ENCODE results near the gene CHCHD6. TPM values are rescaled to one million over a fixed set of nuclear protein-coding genes. Genes with fewer than 3 reads are reported as not detected.

The CHCHD6 gene
- total RNA-seq, 1 experiment from 2014 or later: 36.3 TPM

- BruUV-seq (replicated peaks): no TSS peak
- CTCF ChIA-PET: no interaction called here
- POLR2A ChIA-PET: no interaction called here
- ATAC-seq (peak; percentile 18), DNase-seq (ENCODE audit: low read depth, low spot score) (no peak)
- H3K27ac ChIP-seq (ENCODE audit: low read depth, low read length): peak overlapping the region; percentile 67; the same call in 1 of the 2 replicates
- intact Hi-C loops (cut with micrococcal nuclease): loop anchor here (5.0 to 10.0 kb wide), 2 partner anchors 318 to 471 kb away; no protein-coding TSS in a partner anchor
- no peaks in the 10 kb centered on the region for H3K27me3 ChIP-seq (ENCODE audit: insufficient read depth, low read length)
- H3K79me2 ChIP-seq (ENCODE audit: insufficient read depth, low read length): peaks cover 40% of the 10 kb centered on the region
- peak overlapping the region; percentile 72 for H3K9ac ChIP-seq (ENCODE audit: low read length)
- RAD21 ChIA-PET (ENCODE audit: low non-redundant PET in 1 of 2, low total read pairs in 2 of 2, uncharacterized antibody in 2 of 2, unreplicated experiment in 2 of 2): no interaction called here
- no peaks in the 10 kb centered on the region for H3K9me3 ChIP-seq (ENCODE audit: control insufficient read depth in 1 of 2, insufficient read depth in 1 of 2, low read depth in 1 of 2, low read length in 2 of 2)
- peak; percentile 77 for TF ChIP-seq ZFX (IDR thresholded peaks at IDR 0.05)
- no peak for TF ChIP-seq CTCF (IDR thresholded peaks at IDR 0.05 in 2 of 3, conservative IDR thresholded peaks at IDR 0.05 in 1 of 3; ENCODE audit: borderline replicate concordance in 1 of 3, insufficient read depth in 1 of 3, low read depth in 2 of 3, low read length in 2 of 3)
- no peaks in the 10 kb centered on the region for H3K9me2 ChIP-seq (ENCODE audit: insufficient read depth)
- H3K36me3 ChIP-seq (ENCODE audit: control insufficient read depth in 1 of 2, insufficient read depth in 2 of 2, low read length in 2 of 2): no peaks in the 10 kb centered on the region
- peaks cover 2 to 19% of the 10 kb centered on the region in 2 experiments; a peak in 3 of 4 replicates for H3K4me1 ChIP-seq (ENCODE audit: control insufficient read depth in 1 of 2, insufficient read depth in 2 of 2, low read length in 2 of 2)
- no peak overlapping the region for H2AFZ ChIP-seq (ENCODE audit: low read depth, low read length, poor library complexity, severe bottlenecking)
- H3K4me2 ChIP-seq (ENCODE audit: low read length): peak overlapping the region; percentile 88
- peak overlapping the region; percentile 67 to 74 for H3K4me3 ChIP-seq (replicated peaks in 1 of 2; ENCODE audit: low read depth in 1 of 2, low read length in 2 of 2)
- no peaks in the 10 kb centered on the region for H4K20me1 ChIP-seq (ENCODE audit: insufficient read depth)
Measured at GRCh38 chr3:126983653-126984390, 279.8 kb downstream of the CHCHD6 start.

GRCh38 chr3:126984391-126985131 is 280.5 kb downstream of the CHCHD6 start:
- POLR2A ChIA-PET: no interaction called here
- CTCF ChIA-PET: no interaction called here
- RAD21 ChIA-PET (ENCODE audit: low non-redundant PET in 1 of 2, low total read pairs in 2 of 2, uncharacterized antibody in 2 of 2, unreplicated experiment in 2 of 2): no interaction called here
- Histone ChIP-seq H4K20me1 (ENCODE audit: insufficient read depth) (no peaks in the 10 kb centered on the region), H3K4me3 (replicated peaks in 1 of 2; ENCODE audit: low read depth in 1 of 2, low read length in 2 of 2) (peak overlapping the region; percentile 67 to 74), H3K27me3 (ENCODE audit: insufficient read depth, low read length) (no peaks in the 10 kb centered on the region), H3K79me2 (ENCODE audit: insufficient read depth, low read length) (peaks cover 44% of the 10 kb centered on the region), H3K9me2 (ENCODE audit: insufficient read depth) (no peaks in the 10 kb centered on the region), H2AFZ (ENCODE audit: low read depth, low read length, poor library complexity, severe bottlenecking) (no peak overlapping the region), H3K9me3 (ENCODE audit: control insufficient read depth in 1 of 2, insufficient read depth in 1 of 2, low read depth in 1 of 2, low read length in 2 of 2) (no peaks in the 10 kb centered on the region), H3K9ac (ENCODE audit: low read length) (peak overlapping the region; percentile 72), H3K4me1 (ENCODE audit: control insufficient read depth in 1 of 2, insufficient read depth in 2 of 2, low read length in 2 of 2) (peaks cover 2 to 19% of the 10 kb centered on the region in 2 experiments; a peak in 3 of 4 replicates), H3K36me3 (ENCODE audit: control insufficient read depth in 1 of 2, insufficient read depth in 2 of 2, low read length in 2 of 2) (no peaks in the 10 kb centered on the region; a peak in 1 of 4 replicates), H3K4me2 (ENCODE audit: low read length) (peak overlapping the region; percentile 88), H3K27ac (ENCODE audit: low read depth, low read length) (peak overlapping the region; percentile 67; the same call in 1 of the 2 replicates)
- intact Hi-C loops (cut with micrococcal nuclease): loop anchor here (5.0 to 10.0 kb wide), 2 partner anchors 318 to 470 kb away; no protein-coding TSS in a partner anchor
- DNase-seq (ENCODE audit: low read depth, low spot score) (no peak), ATAC-seq (no peak)
- TSS peak; percentile 32 for BruUV-seq (replicated peaks)
- no peak for TF ChIP-seq RAD21 (IDR thresholded peaks at IDR 0.05; ENCODE audit: low read depth)
- no peak for TF ChIP-seq EZH2 (IDR thresholded peaks at IDR 0.05)
- no peak for TF ChIP-seq MAX (IDR thresholded peaks at IDR 0.05)
- no peak for TF ChIP-seq CBX3 (IDR thresholded peaks at IDR 0.05; ENCODE audit: low read depth)
- no peak for TF ChIP-seq CEBPB (IDR thresholded peaks at IDR 0.05; ENCODE audit: low read depth)
- no peak for TF ChIP-seq JUND (IDR thresholded peaks at IDR 0.05)
- no peak for TF ChIP-seq EGR1 (IDR thresholded peaks at IDR 0.05; ENCODE audit: low read depth)
- no peak for TF ChIP-seq SP1 (IDR thresholded peaks at IDR 0.05; ENCODE audit: low read depth)
- no peak for TF ChIP-seq FOSL1 (IDR thresholded peaks at IDR 0.05; ENCODE audit: low read depth)
- no peak for TF ChIP-seq EZH2phosphoT487 (IDR thresholded peaks at IDR 0.05; ENCODE audit: borderline replicate concordance)
- TF ChIP-seq POLR2A (IDR thresholded peaks at IDR 0.05; ENCODE audit: borderline replicate concordance, extremely low read depth, insufficient read depth, insufficient read length): no peak
- TF ChIP-seq ATF3 (IDR thresholded peaks at IDR 0.05): no peak
- TF ChIP-seq CTCF (IDR thresholded peaks at IDR 0.05 in 2 of 3, conservative IDR thresholded peaks at IDR 0.05 in 1 of 3; ENCODE audit: borderline replicate concordance in 1 of 3, insufficient read depth in 1 of 3, low read depth in 2 of 3, low read length in 2 of 3): no peak

Data from HCT116 (cell line).